ENCODE data around the gene MEGF10. TPM values are rescaled to one million over a fixed set of nuclear protein-coding genes. Genes with fewer than 3 reads are reported as not detected.

Gene MEGF10
- total and polyA plus RNA-seq, 2 of the 8 experiments (the other 6 are each of a cell fraction or from before 2014, with no cell fraction given): 38.2 to 53.1 TPM

DNA sequence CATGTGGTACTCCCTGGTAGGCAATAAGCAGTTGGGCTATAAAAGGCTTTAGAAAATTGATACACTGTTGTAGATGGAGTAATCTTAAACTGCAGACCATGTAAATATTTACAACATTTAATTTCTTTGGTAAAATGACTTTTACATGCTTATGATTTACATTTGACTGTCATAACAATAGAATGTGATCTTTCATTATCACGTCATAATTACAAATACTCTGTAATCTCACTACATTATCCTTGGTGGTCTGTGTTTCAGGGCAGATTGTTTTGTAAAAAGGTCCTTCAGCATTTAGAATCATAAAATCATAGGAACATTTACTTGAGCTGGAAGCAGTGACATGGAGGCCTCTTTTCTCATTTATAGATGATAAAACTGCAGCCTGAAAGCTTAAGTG lies 153.6 kb downstream of the MEGF10 start (continued):
- TF ChIP-seq EP300 (IDR thresholded peaks at IDR 0.05; ENCODE audit: borderline replicate concordance in 1 of 2, low read depth in 2 of 2, low read length in 2 of 2): no peak

All from H1 (cell line).